MM.1S (cell line): ENCODE data around the gene COL21A1.

Source experiments
- CTCF ChIP-seq: fragments of 300-600 bp; sonication (generic); IDR thresholded peaks from 2 replicates; pipeline ENCODE4 v1.5.1; 2016; ENCODE audit warnings: antibody characterized with exemption, low read length, mixed read lengths
- EZH2 ChIP-seq: fragments of 300-600 bp; sonication (generic); optimal IDR thresholded peaks from 2 replicates; pipeline ENCODE3; 2017; ENCODE audit warnings: low read depth, mild to moderate bottlenecking, antibody characterized with exemption, low read length, mixed read lengths
- EZH2phosphoT487 ChIP-seq: fragments of 300-600 bp; sonication (generic); IDR thresholded peaks from 2 replicates; pipeline ENCODE4 v1.6.1; 2018; ENCODE audit warnings: antibody characterized with exemption, low read length

- TF ChIP-seq EZH2: no peak
- no peak for TF ChIP-seq CTCF
- no peak for TF ChIP-seq EZH2phosphoT487
Observed at GRCh38 chr6:56176741-56177140, 70.6 kb downstream of the COL21A1 start.
